Natural killer cell (primary cell): Measurements from ENCODE around the gene MAN2A2. TPM values are rescaled to one million over a fixed set of nuclear protein-coding genes. Genes with fewer than 3 reads are reported as not detected.

Experiments used
- ATAC-seq, 3 donors: fragments of 150-1000 bp in 2 of 3; fragments of 200-7000 bp in 1 of 3; cut with Tn5 transposase; 1 replicate in 1 of 3; 2 replicates in 2 of 3; pipeline ENCODE4 v1.10.0; 2021; ENCODE audit warnings: mild to moderate bottlenecking in 2 of 3, moderate library complexity in 2 of 3
- DNase-seq, 2 donors: peaks; one replicate each; pipeline versions ENCODE4 v3.0.0 to v3.0.0-alpha.2; 2013 to 2021; ENCODE audit warnings: mixed read lengths in 1 of 2
- H3K27ac ChIP-seq: one replicate; pipeline ENCODE4 v1.5.1; 2013; ENCODE audit warnings: mild to moderate bottlenecking, low read length
- H3K27me3 ChIP-seq: one replicate; pipeline ENCODE4 v1.6.1; 2013; ENCODE audit warnings: low read length; ENCODE audit not compliant: control insufficient read depth, insufficient read depth
- H3K36me3 ChIP-seq: one replicate; pipeline ENCODE4 v1.6.1; 2013; ENCODE audit warnings: low read length; ENCODE audit not compliant: control insufficient read depth, insufficient read depth
- H3K4me1 ChIP-seq: one replicate; pipeline ENCODE4 v1.6.1; 2013; ENCODE audit warnings: low read length; ENCODE audit not compliant: control insufficient read depth, insufficient read depth
- H3K4me3 ChIP-seq: one replicate; pipeline ENCODE4 v1.5.1; 2013; ENCODE audit warnings: low read length
- H3K9me3 ChIP-seq: one replicate; pipeline ENCODE4 v1.6.1; 2013; ENCODE audit warnings: low read length; ENCODE audit not compliant: control insufficient read depth, insufficient read depth
- H3K27ac Mint-ChIP-seq, 2 donors: one replicate each; pipeline ENCODE4 v1.8.0; 2022; ENCODE audit warnings: mild to moderate bottlenecking in 2 of 2, mixed read lengths in 2 of 2, moderate library complexity in 1 of 2
- H3K27me3 Mint-ChIP-seq, 2 donors: one replicate each; pipeline ENCODE4 v1.8.0; 2022; ENCODE audit warnings: low read depth in 2 of 2, mixed read lengths in 2 of 2
- H3K36me3 Mint-ChIP-seq: one replicate; pipeline ENCODE4 v1.8.0; 2022; ENCODE audit warnings: mixed read lengths
- H3K4me1 Mint-ChIP-seq, 2 donors: one replicate each; pipeline ENCODE4 v1.8.0; 2022; ENCODE audit warnings: mixed read lengths in 2 of 2
- H3K4me3 Mint-ChIP-seq: one replicate; pipeline ENCODE4 v1.8.0; 2022; ENCODE audit warnings: mild to moderate bottlenecking, moderate library complexity, mixed read lengths
- H3K9me3 Mint-ChIP-seq, 2 donors: one replicate each; pipeline ENCODE4 v1.8.0; 2022; ENCODE audit warnings: mixed read lengths in 2 of 2
- WGBS: methylation state at CpG from one replicate; pipeline ENCODE4 v1.1.7; 2013; ENCODE audit warnings: missing lambda C conversion rate; ENCODE audit not compliant: insufficient coverage; 5-methylcytosine and 5-hydroxymethylcytosine counted together
- intact Hi-C: fragments of 100-400 bp; cut with micrococcal nuclease; formaldehyde crosslinking; loops from one replicate; pipeline ENCODE4 v1.14.2; 2022
- total RNA-seq, 4 donors: library from RNA; stranded (reverse); fragments of 120-200 nt in 1 of 4; gene quantifications; one replicate each; pipeline versions ENCODE4 v1.2.3 to v1.2.4, GENCODE V29; 2013 to 2022
- TF ChIP-seq, protein P1 (sequence below): fragments of 200-600 bp; IDR thresholded peaks from one replicate; pipeline ENCODE4 v1.8.0; 2022; ENCODE audit warnings: antibody characterized with exemption

The MAN2A2 gene
- total RNA-seq, 3 donors from 2014 or later (not counting 1 experiment from before 2014, with no cell fraction given), result 158 to 200 (median 177) TPM

DNA sequence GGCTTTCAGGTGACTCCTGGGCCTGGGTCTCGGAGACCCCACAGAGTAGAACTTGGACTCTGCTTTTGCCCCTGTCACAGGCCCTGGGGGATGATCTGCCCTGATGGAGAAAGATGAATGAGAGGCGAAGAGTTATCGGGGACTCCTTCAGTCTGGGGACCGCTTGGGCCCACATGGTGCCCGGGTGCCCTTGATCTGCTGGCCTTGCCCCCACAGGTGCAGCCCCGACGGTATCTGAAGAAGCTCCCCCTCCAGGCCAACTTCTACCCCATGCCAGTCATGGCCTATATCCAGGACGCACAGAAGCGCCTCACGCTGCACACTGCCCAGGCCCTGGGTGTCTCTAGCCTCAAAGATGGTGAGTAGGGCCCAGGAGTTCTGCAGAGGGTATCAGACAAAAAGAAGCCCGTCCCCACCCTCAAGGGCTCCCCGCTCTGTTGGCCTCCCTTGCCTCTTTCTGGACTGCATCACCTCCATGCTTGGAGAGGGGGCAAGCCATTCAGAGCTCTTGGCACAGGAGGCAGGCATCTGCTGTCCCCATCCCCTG lies 10.4 kb downstream of the MAN2A2 start:
- DNase-seq (no peak), ATAC-seq (no peak)
- intact Hi-C loops, result no loop called here
- H3K27ac Mint-ChIP-seq, result no peak overlapping the region
- no peaks in the 10 kb centered on the region for H3K9me3 ChIP-seq
- no peak overlapping the region for H3K4me3 Mint-ChIP-seq
- peaks cover 93% of the 10 kb centered on the region for H3K36me3 ChIP-seq
- no peak overlapping the region for H3K27ac ChIP-seq
- H3K27me3 ChIP-seq, result no peaks in the 10 kb centered on the region
- H3K27me3 Mint-ChIP-seq, result no peaks in the 10 kb centered on the region
- TF ChIP-seq, protein P1, sequence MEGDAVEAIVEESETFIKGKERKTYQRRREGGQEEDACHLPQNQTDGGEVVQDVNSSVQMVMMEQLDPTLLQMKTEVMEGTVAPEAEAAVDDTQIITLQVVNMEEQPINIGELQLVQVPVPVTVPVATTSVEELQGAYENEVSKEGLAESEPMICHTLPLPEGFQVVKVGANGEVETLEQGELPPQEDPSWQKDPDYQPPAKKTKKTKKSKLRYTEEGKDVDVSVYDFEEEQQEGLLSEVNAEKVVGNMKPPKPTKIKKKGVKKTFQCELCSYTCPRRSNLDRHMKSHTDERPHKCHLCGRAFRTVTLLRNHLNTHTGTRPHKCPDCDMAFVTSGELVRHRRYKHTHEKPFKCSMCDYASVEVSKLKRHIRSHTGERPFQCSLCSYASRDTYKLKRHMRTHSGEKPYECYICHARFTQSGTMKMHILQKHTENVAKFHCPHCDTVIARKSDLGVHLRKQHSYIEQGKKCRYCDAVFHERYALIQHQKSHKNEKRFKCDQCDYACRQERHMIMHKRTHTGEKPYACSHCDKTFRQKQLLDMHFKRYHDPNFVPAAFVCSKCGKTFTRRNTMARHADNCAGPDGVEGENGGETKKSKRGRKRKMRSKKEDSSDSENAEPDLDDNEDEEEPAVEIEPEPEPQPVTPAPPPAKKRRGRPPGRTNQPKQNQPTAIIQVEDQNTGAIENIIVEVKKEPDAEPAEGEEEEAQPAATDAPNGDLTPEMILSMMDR, result no peak
- WGBS, result 96% methylated on average over 12 of the region's 12 CpGs
- H3K36me3 Mint-ChIP-seq, result no peaks in the 10 kb centered on the region
- H3K4me1 ChIP-seq, result peaks cover 14% of the 10 kb centered on the region
- peaks cover 0 to 5% of the 10 kb centered on the region in 2 donors for H3K4me1 Mint-ChIP-seq
- no peaks in the 10 kb centered on the region for H3K9me3 Mint-ChIP-seq
- H3K4me3 ChIP-seq, result no peak overlapping the region

- Histone ChIP-seq H3K27ac (no peak overlapping the region), H3K36me3 (peaks cover 93% of the 10 kb centered on the region), H3K4me3 (no peak overlapping the region), H3K27me3 (no peaks in the 10 kb centered on the region), H3K4me1 (peaks cover 14% of the 10 kb centered on the region), H3K9me3 (no peaks in the 10 kb centered on the region)
- 92% methylated on average over 22 of the region's 22 CpGs for WGBS
- ATAC-seq, result no peak
- no peak for DNase-seq
- intact Hi-C loops, result no loop called here
- Mint-ChIP-seq H3K9me3 (no peaks in the 10 kb centered on the region), H3K4me1 (peaks cover 0 to 5% of the 10 kb centered on the region in 2 donors), H3K27ac (peak overlapping the region in 1 of 2 donors; percentile 38), H3K27me3 (no peaks in the 10 kb centered on the region), H3K4me3 (no peak overlapping the region), H3K36me3 (no peaks in the 10 kb centered on the region)
- TF ChIP-seq, protein P1, result no peak
Observed at GRCh38 chr15:90914305-90915080, 11.4 kb downstream of the MAN2A2 start.

DNA sequence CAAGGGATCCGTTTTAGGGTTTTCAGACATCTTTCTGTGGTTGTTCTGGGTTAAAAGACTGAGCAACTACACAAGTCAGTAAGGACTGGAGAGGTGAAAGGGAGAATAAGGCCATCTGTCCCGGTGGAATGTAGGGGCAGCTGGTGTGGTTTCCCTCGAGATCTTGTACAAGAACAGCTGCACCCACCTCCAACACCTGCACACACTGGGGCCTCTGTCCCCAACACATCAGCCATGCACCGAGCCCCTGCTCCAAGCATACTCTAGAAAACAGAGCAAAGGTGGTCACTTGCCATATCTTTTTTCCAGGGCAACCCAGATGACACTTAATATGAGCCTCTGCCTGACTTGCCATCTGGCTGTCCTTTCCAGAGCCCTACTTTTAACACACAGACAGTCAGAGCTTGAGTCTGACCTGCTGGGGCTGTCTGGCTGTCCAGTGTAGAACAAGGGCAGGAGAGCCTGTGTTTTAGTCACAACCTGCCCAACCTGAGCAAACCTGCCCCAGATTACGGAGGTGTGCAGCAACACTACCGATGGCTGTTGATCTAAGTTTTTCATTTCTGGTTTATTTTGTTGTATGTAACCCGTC lies 12.2 kb downstream of the MAN2A2 start:
- 62% methylated on average over 6 of the region's 7 CpGs for whole genome bisulfite sequencing
- H3K27me3 Mint-ChIP-seq, result no peaks in the 10 kb centered on the region
- Histone ChIP-seq H3K4me3 (no peak overlapping the region), H3K9me3 (no peaks in the 10 kb centered on the region), H3K4me1 (peaks cover 14% of the 10 kb centered on the region), H3K27ac (no peak overlapping the region), H3K36me3 (peaks cover 94% of the 10 kb centered on the region), H3K27me3 (no peaks in the 10 kb centered on the region)
- peaks cover 0 to 5% of the 10 kb centered on the region in 2 donors for H3K4me1 Mint-ChIP-seq
- DNase-seq, result no peak
- TF ChIP-seq, protein P1, result no peak
- peak overlapping the region in 1 of 2 donors; percentile 38 for H3K27ac Mint-ChIP-seq
- no peaks in the 10 kb centered on the region for H3K9me3 Mint-ChIP-seq
- peaks cover 6% of the 10 kb centered on the region for H3K36me3 Mint-ChIP-seq
- ATAC-seq, result peak in 1 of 3 donors; percentile 18
- intact Hi-C loops, result no loop called here
- no peak overlapping the region for H3K4me3 Mint-ChIP-seq
